Lung (tissue), 12 donors: ENCODE results near the gene SAG. TPM values are rescaled to one million over a fixed set of nuclear protein-coding genes. Genes with fewer than 3 reads are reported as not detected.

Source experiments
- ATAC-seq: fragments of 200-7000 bp; cut with Tn5 transposase; one replicate; pipeline ENCODE4 v1.9.1; 2020; ENCODE audit warnings: moderate number of reproducible peaks; ENCODE audit not compliant: insufficient read depth, low FRiP score
- DNase-seq, 3 donors: peaks; one replicate each; pipeline ENCODE4 v3.0.0-alpha.2; 2013 to 2017
- H3K27ac ChIP-seq, 2 donors: one replicate each; pipeline ENCODE4 v1.5.1; 2013; ENCODE audit warnings: mild to moderate bottlenecking in 2 of 2, moderate library complexity in 2 of 2, control low read depth in 1 of 2, inconsistent platforms in 1 of 2, low read depth in 1 of 2, low read length in 1 of 2
- H3K27me3 ChIP-seq, 3 donors: one replicate each; pipeline ENCODE4 v1.5.1; 2013; ENCODE audit warnings: low read length in 2 of 3; ENCODE audit not compliant: control insufficient read depth in 3 of 3, insufficient read depth in 3 of 3
- H3K36me3 ChIP-seq, 4 donors: one replicate each; pipeline ENCODE4 v1.5.1; 2013; ENCODE audit warnings: low read length in 4 of 4, mild to moderate bottlenecking in 1 of 4, moderate library complexity in 1 of 4; ENCODE audit not compliant: control insufficient read depth in 4 of 4, insufficient read depth in 4 of 4
- H3K4me1 ChIP-seq, 5 donors: one replicate each; pipeline ENCODE4 v1.5.1; 2013; ENCODE audit warnings: low read length in 5 of 5, mild to moderate bottlenecking in 2 of 5, moderate library complexity in 1 of 5; ENCODE audit not compliant: control insufficient read depth in 5 of 5, insufficient read depth in 5 of 5
- H3K4me3 ChIP-seq: one replicate; pipeline ENCODE4 v1.5.1; 2013; ENCODE audit warnings: mild to moderate bottlenecking, control low read depth, moderate library complexity
- H3K9ac ChIP-seq, 2 donors: one replicate each; pipeline ENCODE4 v1.5.1; 2013; ENCODE audit warnings: low read length in 2 of 2, control low read depth in 1 of 2; ENCODE audit not compliant: insufficient read depth in 1 of 2
- H3K9me3 ChIP-seq, 4 donors: one replicate each; pipeline ENCODE4 v1.5.1; 2013; ENCODE audit warnings: low read length in 3 of 4, mild to moderate bottlenecking in 1 of 4, moderate library complexity in 1 of 4; ENCODE audit not compliant: control insufficient read depth in 4 of 4, insufficient read depth in 3 of 4
- CTCF ChIP-seq: IDR thresholded peaks from 2 replicates; pipeline ENCODE4 v1.5.1; 2012; ENCODE audit warnings: mild to moderate bottlenecking; ENCODE audit errors: control extremely low read depth, extremely low read depth
- WGBS, 2 donors: extraction: QIAGEN DNeasy Blood & Tissue Kit; methylation state at CpG; one replicate each; pipeline ENCODE4 v1.1.7; 2013; 5-methylcytosine and 5-hydroxymethylcytosine counted together
- polyA plus RNA-seq, 2 donors: library from polyadenylated mRNA; stranded (reverse); fragments of 200-250 nt; gene quantifications; one replicate each; pipeline ENCODE4 v1.2.1, GENCODE V29; 2013
- total RNA-seq, 2 donors: library from RNA; depleted of rRNA in 1 of 2; stranded (reverse); fragments of >200 nt in 1 of 2; gene quantifications; one replicate each; pipeline ENCODE4 v1.2.1, GENCODE V29; 2014 to 2021
- donor health status: control.
- donor health status: control.
- donor health status: Bipolar disorder and iron deficiency.
- donor health status: healthy.
- donor health status: DM: yes; HTN: yes; CAD: no.

Gene SAG
- total and polyA plus RNA-seq, 4 donors, result 0.03 to 0.46 (median 0.22) TPM; not detected in 1

GRCh38 chr2:233349005-233349998 is 41.7 kb downstream of the SAG start:
- no peak overlapping the region for H3K4me3 ChIP-seq
- peak in 2 of 3 donors; percentile 33 to 50 for DNase-seq
- H3K27me3 ChIP-seq, result no peaks in the 10 kb centered on the region
- H3K9ac ChIP-seq, result no peak overlapping the region
- no peak for TF ChIP-seq CTCF
- H3K27ac ChIP-seq, result no peak overlapping the region
- no peak for ATAC-seq
- H3K4me1 ChIP-seq, result peaks cover 0 to 8% (median 0%) of the 10 kb centered on the region in 5 donors
- no peaks in the 10 kb centered on the region for H3K9me3 ChIP-seq
- H3K36me3 ChIP-seq, result no peaks in the 10 kb centered on the region
- 47 to 55% methylated on average over 15 of the region's 15 CpGs for WGBS, 2 donors

- no peak for TF ChIP-seq CTCF
Measured at GRCh38 chr2:233350708-233351107, 43.1 kb downstream of the SAG start.

GRCh38 chr2:233351423-233351822 is 43.8 kb downstream of the SAG start:
- 57 to 78% methylated on average over 7 of the region's 7 CpGs for WGBS, 2 donors
- Histone ChIP-seq H3K9ac (no peak overlapping the region), H3K4me1 (peaks cover 0 to 21% (median 4%) of the 10 kb centered on the region in 5 donors), H3K27me3 (no peaks in the 10 kb centered on the region), H3K36me3 (no peaks in the 10 kb centered on the region), H3K9me3 (no peaks in the 10 kb centered on the region), H3K4me3 (no peak overlapping the region), H3K27ac (no peak overlapping the region)
- TF ChIP-seq CTCF, result no peak
- ATAC-seq (no peak), DNase-seq (no peak)

More at GRCh38 chr2:233350708-233351107, 43.1 kb downstream of the SAG start:
- 38 to 39% methylated on average over 8 of the region's 8 CpGs for WGBS, 2 donors
- H3K9ac ChIP-seq, result no peak overlapping the region
- H3K27ac ChIP-seq, result no peak overlapping the region
- H3K36me3 ChIP-seq, result no peaks in the 10 kb centered on the region
- no peaks in the 10 kb centered on the region for H3K9me3 ChIP-seq
- no peak for ATAC-seq
- peaks cover 0 to 14% (median 0%) of the 10 kb centered on the region in 5 donors for H3K4me1 ChIP-seq
- no peaks in the 10 kb centered on the region for H3K27me3 ChIP-seq
- no peak for DNase-seq
- H3K4me3 ChIP-seq, result no peak overlapping the region
